ENCODE data around the gene DPEP2. TPM values are rescaled to one million over a fixed set of nuclear protein-coding genes. Genes with fewer than 3 reads are reported as not detected.

The DPEP2 gene
- total and polyA plus RNA-seq, 8 donors, result 2.3 to 12.6 (median 3.4) TPM

DNA sequence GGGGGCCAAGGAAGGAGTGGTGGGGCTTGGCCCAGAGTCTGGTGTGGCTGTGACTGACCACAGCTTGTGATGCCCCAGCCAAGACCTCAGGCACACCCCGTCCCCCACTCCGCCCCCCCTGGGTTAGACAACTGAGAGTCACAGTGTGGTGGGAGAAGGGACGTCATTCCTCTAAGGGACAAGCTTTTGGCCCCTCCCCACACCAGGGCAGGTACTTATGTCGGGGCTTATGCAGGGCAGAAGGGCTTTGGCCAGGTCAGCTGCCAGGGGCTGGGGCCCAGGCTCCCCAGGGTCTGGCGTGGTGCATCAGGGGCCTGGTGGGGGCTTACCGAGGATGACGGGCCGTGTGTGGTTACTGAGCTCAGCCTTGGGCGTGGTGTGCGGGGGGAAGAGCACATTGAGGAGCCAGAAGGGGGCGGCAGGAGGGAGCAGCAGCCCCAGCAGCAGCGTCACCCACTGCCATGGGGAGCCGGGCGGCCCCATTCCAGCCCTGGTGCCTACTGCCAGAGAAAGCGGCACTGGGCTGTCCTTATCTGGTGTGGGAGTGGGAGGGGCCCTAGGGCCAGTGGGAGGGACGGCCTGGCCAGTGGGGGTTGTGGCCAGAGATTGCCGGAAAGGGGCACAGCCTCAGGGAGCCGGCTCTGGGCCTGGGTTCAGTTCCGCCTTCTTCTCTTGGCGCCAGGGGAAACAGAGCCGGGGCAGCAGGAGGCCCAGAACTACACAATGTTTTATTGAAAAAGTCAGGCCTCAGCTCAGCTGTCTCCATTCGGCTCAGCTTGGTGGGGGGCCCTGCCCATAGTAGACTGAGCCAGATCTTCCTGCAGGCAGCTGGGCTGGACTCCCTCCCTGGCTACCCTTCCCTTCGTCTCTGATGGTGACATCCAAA, 55.4 kb downstream of the DPEP2 start, which contains the start of gene LCAT:
LCAT (minus strand) TSS at position 502 of the 886 bp plus-strand sequence; CDS start at position 483, 19 bp downstream.
- Histone ChIP-seq H3K4me1 (no peaks in the 10 kb centered on the region), H3K4me3 (no peak within 1 kb of the TSS), H3K9me3 (no peaks in the 10 kb centered on the region), H3K27me3 (no peaks in the 10 kb centered on the region), H3K36me3 (peaks cover 4 to 84% of the 10 kb centered on the region in 2 donors), H3K27ac (peak within 1 kb of the TSS in 1 of 2 donors; percentile 18)
- intact Hi-C loops (cut with DNase I), result no loop called here
- ATAC-seq (peak; percentile 18), DNase-seq (peak in 2 of 4 donors; percentile 54 to 78)
- TF ChIP-seq, protein P1, sequence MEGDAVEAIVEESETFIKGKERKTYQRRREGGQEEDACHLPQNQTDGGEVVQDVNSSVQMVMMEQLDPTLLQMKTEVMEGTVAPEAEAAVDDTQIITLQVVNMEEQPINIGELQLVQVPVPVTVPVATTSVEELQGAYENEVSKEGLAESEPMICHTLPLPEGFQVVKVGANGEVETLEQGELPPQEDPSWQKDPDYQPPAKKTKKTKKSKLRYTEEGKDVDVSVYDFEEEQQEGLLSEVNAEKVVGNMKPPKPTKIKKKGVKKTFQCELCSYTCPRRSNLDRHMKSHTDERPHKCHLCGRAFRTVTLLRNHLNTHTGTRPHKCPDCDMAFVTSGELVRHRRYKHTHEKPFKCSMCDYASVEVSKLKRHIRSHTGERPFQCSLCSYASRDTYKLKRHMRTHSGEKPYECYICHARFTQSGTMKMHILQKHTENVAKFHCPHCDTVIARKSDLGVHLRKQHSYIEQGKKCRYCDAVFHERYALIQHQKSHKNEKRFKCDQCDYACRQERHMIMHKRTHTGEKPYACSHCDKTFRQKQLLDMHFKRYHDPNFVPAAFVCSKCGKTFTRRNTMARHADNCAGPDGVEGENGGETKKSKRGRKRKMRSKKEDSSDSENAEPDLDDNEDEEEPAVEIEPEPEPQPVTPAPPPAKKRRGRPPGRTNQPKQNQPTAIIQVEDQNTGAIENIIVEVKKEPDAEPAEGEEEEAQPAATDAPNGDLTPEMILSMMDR (IDR thresholded peaks at IDR 0.05), result no peak

DNA sequence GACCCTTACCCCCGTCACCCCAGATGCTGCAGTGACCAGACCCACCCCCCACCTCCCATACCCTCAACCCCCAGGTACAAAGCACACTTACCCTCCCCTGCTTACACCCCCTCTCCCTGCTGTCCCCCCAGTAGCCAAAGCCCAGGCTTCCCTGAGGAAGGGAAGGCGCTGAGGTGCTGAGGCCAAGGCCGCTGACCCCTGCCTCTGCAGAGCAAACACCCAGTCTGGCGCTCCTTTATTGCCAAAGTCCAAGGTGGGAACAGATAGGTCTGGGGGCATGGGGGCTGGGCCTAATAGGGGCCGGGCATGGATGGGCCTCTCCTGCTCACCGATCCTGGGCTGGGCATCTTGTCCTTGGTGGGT, 56.0 kb downstream of the DPEP2 start:
- no peak for ATAC-seq
- Histone ChIP-seq H3K27me3 (no peaks in the 10 kb centered on the region), H3K4me3 (no peak overlapping the region), H3K27ac (peak overlapping the region in 1 of 2 donors; percentile 18), H3K36me3 (peaks cover 0 to 77% of the 10 kb centered on the region in 2 donors), H3K4me1 (no peaks in the 10 kb centered on the region), H3K9me3 (no peaks in the 10 kb centered on the region)
- DNase-seq, result no peak
- TF ChIP-seq, protein P1 (IDR thresholded peaks at IDR 0.05), result no peak
- intact Hi-C loops (cut with DNase I), result no loop called here

DNA sequence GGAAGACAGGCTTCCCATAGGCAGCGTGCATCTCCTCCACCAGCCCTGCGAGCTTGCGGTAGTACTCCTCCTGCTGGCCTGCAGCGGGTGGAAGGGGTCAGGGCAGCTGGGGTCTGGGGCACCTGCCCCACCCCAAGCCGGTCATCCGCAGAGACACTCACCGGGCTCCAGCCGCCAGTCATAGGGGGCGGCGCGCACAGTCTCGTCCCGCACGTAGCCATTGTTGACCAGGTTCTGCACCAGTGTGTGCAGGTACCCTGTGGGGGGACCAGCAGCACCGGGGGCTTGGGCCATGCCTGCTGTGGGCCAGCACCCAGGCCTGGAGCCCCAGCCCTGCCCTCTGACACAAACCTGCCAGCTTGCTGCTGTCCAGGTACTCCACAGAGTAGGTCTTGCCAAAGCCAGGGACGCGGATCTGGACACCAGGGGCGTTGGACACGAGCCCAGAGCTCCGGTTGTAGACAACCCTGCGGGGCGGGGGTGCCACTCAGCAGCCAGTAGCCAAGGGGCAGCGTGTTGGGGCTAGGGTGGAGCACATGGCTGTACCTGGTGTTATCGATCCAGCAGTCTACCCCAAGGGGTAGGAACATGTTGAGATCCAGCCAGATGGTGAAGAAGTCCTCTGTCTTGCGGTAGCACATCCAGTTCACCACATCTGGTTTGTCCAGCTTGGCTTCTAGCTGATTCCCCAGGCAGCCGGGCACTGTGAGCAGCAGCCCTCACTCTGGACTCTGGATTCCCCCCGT, 56.6 kb downstream of the DPEP2 start:
- no peaks in the 10 kb centered on the region for H3K27me3 ChIP-seq
- peak in 1 of 4 donors; percentile 73 for DNase-seq
- ATAC-seq, result no peak
- no peak overlapping the region for H3K27ac ChIP-seq
- intact Hi-C loops (cut with DNase I), result no loop called here
- peaks cover 0 to 72% of the 10 kb centered on the region in 2 donors for H3K36me3 ChIP-seq
- H3K9me3 ChIP-seq, result no peaks in the 10 kb centered on the region
- TF ChIP-seq, protein P1 (IDR thresholded peaks at IDR 0.05), result peak in 1 of 2 donors; percentile 28
- no peaks in the 10 kb centered on the region for H3K4me1 ChIP-seq
- H3K4me3 ChIP-seq, result no peak overlapping the region

DNA sequence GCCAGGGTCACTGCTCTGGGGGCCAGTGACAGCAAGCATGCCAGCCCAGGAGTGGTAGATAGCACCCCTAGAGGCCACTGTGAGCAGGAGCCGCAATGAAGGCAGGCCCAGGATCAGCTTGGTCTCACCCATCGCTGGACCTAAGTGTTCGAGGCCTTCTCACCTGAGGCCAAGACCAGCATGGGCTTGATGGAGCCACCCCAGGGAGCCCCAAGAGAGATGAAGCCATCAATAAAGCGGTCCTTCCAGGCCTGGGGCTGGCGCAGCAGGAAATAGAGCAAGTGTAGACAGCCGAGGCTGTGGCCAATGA, 57.1 kb downstream of the DPEP2 start:
- intact Hi-C loops (cut with DNase I), result no loop called here
- Histone ChIP-seq H3K36me3 (peaks cover 0 to 67% of the 10 kb centered on the region in 2 donors), H3K27ac (no peak overlapping the region), H3K4me1 (peaks cover 4 to 5% of the 10 kb centered on the region in 2 donors), H3K27me3 (no peaks in the 10 kb centered on the region), H3K9me3 (no peaks in the 10 kb centered on the region), H3K4me3 (no peak overlapping the region)
- TF ChIP-seq, protein P1 (IDR thresholded peaks at IDR 0.05), result peak; percentile 59 to 71
- ATAC-seq (peak; percentile 34), DNase-seq (no peak)
